Activated CD8-positive, alpha-beta T cell treated with anti-CD3 and anti-CD28 coated beads for 36 hours (primary cell): ENCODE results near the gene SARS1. TPM values are rescaled to one million over a fixed set of nuclear protein-coding genes. Genes with fewer than 3 reads are reported as not detected.

ENCODE experiments used
- ATAC-seq: fragments of 200-7000 bp; cut with Tn5 transposase; one replicate; pipeline ENCODE4 v1.10.0; 2021; ENCODE audit warnings: mild to moderate bottlenecking, moderate library complexity
- CTCF ChIA-PET: fragments of 350-600 bp; sonication (Branson Sonifier 250); formaldehyde crosslinking; loops from one replicate; lab custom pipeline; 2021; ENCODE audit warnings: antibody characterized with exemption; lab: Charles Lee
- POLR2A ChIA-PET: fragments of 350-600 bp; sonication (Branson Sonifier 250); formaldehyde crosslinking; loops from one replicate; lab custom pipeline; 2021; ENCODE audit warnings: antibody characterized with exemption; lab: Charles Lee
- DNase-seq: peaks from one replicate; pipeline ENCODE4 v3.0.0-alpha.2; 2020
- H3K27ac Mint-ChIP-seq: one replicate; pipeline ENCODE4 v1.8.0; 2021; ENCODE audit warnings: mild to moderate bottlenecking, mixed read lengths
- H3K27me3 Mint-ChIP-seq: one replicate; pipeline ENCODE4 v1.8.0; 2021; ENCODE audit warnings: mixed read lengths
- H3K36me3 Mint-ChIP-seq: one replicate; pipeline ENCODE4 v1.8.0; 2021; ENCODE audit warnings: low read depth, mixed read lengths
- H3K4me1 Mint-ChIP-seq: one replicate; pipeline ENCODE4 v1.8.0; 2021; ENCODE audit warnings: low read depth, mixed read lengths
- H3K4me3 Mint-ChIP-seq: one replicate; pipeline ENCODE4 v1.8.0; 2021; ENCODE audit warnings: mild to moderate bottlenecking, moderate library complexity, mixed read lengths
- H3K9me3 Mint-ChIP-seq: one replicate; pipeline ENCODE4 v1.8.0; 2021; ENCODE audit warnings: mixed read lengths
- intact Hi-C: fragments of 100-400 bp; cut with micrococcal nuclease; formaldehyde crosslinking; loops from one replicate; pipeline ENCODE4 v1.10.0; 2022
- total RNA-seq, 2 experiments: library from RNA; stranded (reverse); gene quantifications; one replicate each; pipeline ENCODE4 v1.2.3, GENCODE V29; 2021
- TF ChIP-seq, protein P1 (sequence below): fragments of 200-600 bp; IDR thresholded peaks from one replicate; pipeline ENCODE4 v1.8.0; 2022; ENCODE audit warnings: antibody characterized with exemption, mild to moderate bottlenecking

Gene SARS1
- total RNA-seq, 2 experiments from 2014 or later: 226 to 228 TPM

DNA sequence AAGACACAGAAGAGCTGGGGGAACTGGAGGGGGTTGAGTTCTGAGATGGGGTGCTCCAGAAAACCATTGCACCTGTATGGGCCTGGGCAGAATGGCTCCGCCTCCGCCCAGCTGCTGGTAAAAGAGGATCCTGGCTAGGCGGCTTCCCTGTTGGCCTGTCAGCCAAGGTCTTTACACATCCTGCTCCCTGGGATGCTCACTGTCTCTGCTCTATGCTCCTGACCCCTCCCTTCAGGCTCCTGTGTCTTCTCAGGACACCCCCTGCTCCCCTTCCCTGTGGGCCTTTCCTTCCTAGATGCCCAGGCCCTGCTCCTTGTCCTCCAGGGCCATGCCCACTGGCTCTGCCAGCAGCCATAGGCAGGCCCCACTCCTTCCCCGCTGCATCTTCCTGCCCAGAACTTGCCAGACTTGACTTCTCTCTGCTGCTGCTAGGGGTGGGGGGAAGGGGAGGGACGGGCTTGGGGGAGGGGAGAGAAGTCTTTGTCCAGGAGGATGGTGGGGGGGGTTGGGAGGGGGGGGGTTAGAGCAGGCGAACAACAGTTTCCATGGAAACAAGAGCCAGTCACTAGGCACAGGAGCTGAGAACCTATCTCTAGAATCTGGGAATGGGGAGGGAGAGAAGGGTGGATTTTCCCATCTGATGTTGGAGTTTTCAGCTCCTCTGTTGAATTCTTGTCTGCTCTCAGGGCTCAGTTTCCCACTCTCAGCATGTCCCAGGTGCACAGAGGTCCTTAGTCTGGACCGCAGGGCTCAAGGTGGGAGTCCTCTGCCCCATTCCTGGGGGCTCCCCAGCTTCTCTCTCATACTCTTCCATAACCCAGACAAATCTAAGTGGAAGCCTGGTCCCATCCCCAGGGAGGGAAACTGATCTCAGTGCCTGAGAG is 46.2 kb downstream of the SARS1 start:
- intact Hi-C loops: loop anchor here (5.0 kb wide), 3 partner anchors 53 to 272 kb away; partner anchors contain the start of gene SORT1
- ATAC-seq (no peak), DNase-seq (no peak)
- ChIA-PET POLR2A (interaction anchor here (0.8 kb wide), 1 partner anchor 31 kb away, joined by 3 read pairs; no protein-coding TSS in a partner anchor), CTCF (interaction anchor here (1.1 to 1.2 kb wide), 3 partner anchors 21 to 273 kb away, joined by 3 read pairs; no protein-coding TSS in a partner anchor)
- no peak overlapping the region for H3K27ac Mint-ChIP-seq
- H3K4me3 Mint-ChIP-seq: no peak overlapping the region
- TF ChIP-seq, protein P1, sequence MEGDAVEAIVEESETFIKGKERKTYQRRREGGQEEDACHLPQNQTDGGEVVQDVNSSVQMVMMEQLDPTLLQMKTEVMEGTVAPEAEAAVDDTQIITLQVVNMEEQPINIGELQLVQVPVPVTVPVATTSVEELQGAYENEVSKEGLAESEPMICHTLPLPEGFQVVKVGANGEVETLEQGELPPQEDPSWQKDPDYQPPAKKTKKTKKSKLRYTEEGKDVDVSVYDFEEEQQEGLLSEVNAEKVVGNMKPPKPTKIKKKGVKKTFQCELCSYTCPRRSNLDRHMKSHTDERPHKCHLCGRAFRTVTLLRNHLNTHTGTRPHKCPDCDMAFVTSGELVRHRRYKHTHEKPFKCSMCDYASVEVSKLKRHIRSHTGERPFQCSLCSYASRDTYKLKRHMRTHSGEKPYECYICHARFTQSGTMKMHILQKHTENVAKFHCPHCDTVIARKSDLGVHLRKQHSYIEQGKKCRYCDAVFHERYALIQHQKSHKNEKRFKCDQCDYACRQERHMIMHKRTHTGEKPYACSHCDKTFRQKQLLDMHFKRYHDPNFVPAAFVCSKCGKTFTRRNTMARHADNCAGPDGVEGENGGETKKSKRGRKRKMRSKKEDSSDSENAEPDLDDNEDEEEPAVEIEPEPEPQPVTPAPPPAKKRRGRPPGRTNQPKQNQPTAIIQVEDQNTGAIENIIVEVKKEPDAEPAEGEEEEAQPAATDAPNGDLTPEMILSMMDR: no peak
- H3K9me3 Mint-ChIP-seq: no peaks in the 10 kb centered on the region
- H3K27me3 Mint-ChIP-seq: no peaks in the 10 kb centered on the region
- no peaks in the 10 kb centered on the region for H3K36me3 Mint-ChIP-seq
- peaks cover 4% of the 10 kb centered on the region for H3K4me1 Mint-ChIP-seq

DNA sequence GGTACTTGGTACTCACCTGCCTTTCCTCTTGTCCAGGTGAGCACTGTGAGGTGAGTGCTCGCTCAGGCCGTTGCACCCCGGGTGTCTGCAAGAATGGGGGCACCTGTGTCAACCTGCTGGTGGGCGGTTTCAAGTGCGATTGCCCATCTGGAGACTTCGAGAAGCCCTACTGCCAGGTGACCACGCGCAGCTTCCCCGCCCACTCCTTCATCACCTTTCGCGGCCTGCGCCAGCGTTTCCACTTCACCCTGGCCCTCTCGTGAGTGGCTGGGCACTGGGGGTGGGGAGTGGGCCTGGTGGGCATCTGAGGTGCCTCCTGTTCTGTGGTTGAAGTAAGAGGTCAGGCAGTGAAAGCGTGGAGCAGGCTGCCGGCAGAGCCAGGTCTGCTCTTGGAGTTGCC is 47.3 kb downstream of the SARS1 start:
- CTCF ChIA-PET: interaction anchor here (4.6 kb wide), 1 partner anchor 138 kb away, joined by 47 read pairs; the partner anchor contains the start of gene SORT1
- Mint-ChIP-seq H3K4me1 (peaks cover 4% of the 10 kb centered on the region), H3K9me3 (no peaks in the 10 kb centered on the region), H3K27ac (no peak overlapping the region), H3K4me3 (no peak overlapping the region), H3K36me3 (no peaks in the 10 kb centered on the region), H3K27me3 (no peaks in the 10 kb centered on the region)
- DNase-seq (no peak), ATAC-seq (no peak)
- POLR2A ChIA-PET: no interaction called here
- intact Hi-C loops: loop anchor here (5.0 kb wide), 3 partner anchors 54 to 271 kb away; partner anchors contain the start of gene SORT1
- TF ChIP-seq, protein P1: no peak

DNA sequence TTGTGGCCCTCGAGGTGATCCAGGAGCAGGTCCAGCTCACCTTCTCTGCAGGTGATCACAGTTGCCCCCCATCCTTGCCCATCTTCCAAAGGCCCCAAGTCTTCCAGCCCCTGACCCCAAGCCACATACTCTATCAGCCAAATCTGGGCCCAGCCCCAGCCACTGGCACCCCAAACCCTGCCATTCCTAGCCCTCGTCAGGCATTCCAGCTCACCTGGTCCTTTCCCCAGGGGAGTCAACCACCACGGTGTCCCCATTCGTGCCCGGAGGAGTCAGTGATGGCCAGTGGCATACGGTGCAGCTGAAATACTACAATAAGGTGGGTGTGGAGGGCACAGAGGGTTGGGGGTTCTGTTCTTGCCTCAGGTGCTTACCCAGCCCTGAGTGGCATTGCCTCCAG is 47.9 kb downstream of the SARS1 start:
- no peak for ATAC-seq
- Mint-ChIP-seq H3K27ac (no peak overlapping the region), H3K36me3 (no peaks in the 10 kb centered on the region), H3K4me1 (peaks cover 2% of the 10 kb centered on the region), H3K9me3 (no peaks in the 10 kb centered on the region), H3K27me3 (no peaks in the 10 kb centered on the region), H3K4me3 (no peak overlapping the region)
- DNase-seq: no peak
- intact Hi-C loops: loop anchor here (5.0 kb wide), 3 partner anchors 54 to 271 kb away; partner anchors contain the start of gene SORT1
- POLR2A ChIA-PET: no interaction called here
- CTCF ChIA-PET: interaction anchor here (3.5 to 4.6 kb wide), 2 partner anchors 16 to 137 kb away, joined by 18 to 47 read pairs; partner anchors contain the start of gene SORT1
- TF ChIP-seq, protein P1: no peak

DNA sequence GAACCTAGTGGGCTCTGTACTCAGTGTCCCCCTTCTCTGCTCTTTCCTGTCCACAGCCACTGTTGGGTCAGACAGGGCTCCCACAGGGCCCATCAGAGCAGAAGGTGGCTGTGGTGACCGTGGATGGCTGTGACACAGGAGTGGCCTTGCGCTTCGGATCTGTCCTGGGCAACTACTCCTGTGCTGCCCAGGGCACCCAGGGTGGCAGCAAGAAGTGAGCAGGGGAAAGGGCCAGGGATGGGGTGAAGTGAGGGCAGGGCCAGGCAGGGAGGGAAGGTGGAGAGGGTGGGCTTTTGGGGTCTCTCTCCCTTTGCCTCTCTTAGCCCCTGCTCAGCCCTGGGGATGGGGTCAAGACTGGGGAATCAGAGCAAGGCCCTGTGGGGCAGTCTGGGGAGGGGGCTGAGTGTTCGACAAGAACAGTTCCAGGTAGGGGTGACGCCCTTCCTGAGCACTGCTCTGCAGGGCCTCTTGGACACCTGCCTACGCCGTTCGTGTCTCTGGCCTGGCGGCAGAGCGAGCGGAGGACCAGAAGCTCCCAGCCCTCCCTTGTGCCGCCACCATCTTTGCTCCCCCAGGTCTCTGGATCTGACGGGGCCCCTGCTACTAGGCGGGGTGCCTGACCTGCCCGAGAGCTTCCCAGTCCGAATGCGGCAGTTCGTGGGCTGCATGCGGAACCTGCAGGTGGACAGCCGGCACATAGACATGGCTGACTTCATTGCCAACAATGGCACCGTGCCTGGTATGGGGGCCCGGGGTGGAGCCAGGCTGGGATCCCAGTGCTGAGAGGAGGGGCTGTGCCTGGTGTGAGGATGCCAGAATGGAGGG is 48.7 kb downstream of the SARS1 start:
- TF ChIP-seq, protein P1: no peak
- Mint-ChIP-seq H3K27ac (no peak overlapping the region), H3K4me3 (no peak overlapping the region), H3K27me3 (no peaks in the 10 kb centered on the region), H3K9me3 (no peaks in the 10 kb centered on the region), H3K36me3 (no peaks in the 10 kb centered on the region), H3K4me1 (peaks cover 2% of the 10 kb centered on the region)
- no peak for ATAC-seq
- no peak for DNase-seq
- CTCF ChIA-PET: interaction anchor here (1.1 to 4.6 kb wide), 6 partner anchors 9 to 270 kb away, joined by 3 to 47 read pairs (median 11); partner anchors contain the start of gene SORT1
- intact Hi-C loops: loop anchor here (5.0 kb wide), 3 partner anchors 55 to 270 kb away; partner anchors contain the start of gene SORT1
- POLR2A ChIA-PET: no interaction called here
